GM12878 (cell line): ENCODE measurements around the gene TACR1. TPM values are rescaled to one million over a fixed set of nuclear protein-coding genes. Genes with fewer than 3 reads are reported as not detected.
A peak's percentile ranks its signal among the peaks of the same experiment; 100 is the strongest.

Source experiments
- ATAC-seq: fragments of 200-7000 bp; cut with Tn5 transposase; 3 replicates; pipeline ENCODE4 v1.9.1; 2020; ENCODE audit warnings: mild to moderate bottlenecking, moderate library complexity
- BruUV-seq: library from RNA; stranded (reverse); fragments of 400-500 nt; replicated peaks from 2 replicates; lab custom pipeline; 2021; lab: Mats Ljungman, UMichigan
- CTCF ChIA-PET: fragments of 300-600 bp; sonication (Branson Sonifier 250); formaldehyde crosslinking; extraction: SDS; loops from one replicate; lab custom pipeline; 2021; ENCODE audit warnings: inconsistent platforms; lab: Yijun Ruan, JAX
- POLR2A ChIA-PET: fragments of 350-600 bp; formaldehyde crosslinking; extraction: SDS; loops from one replicate; lab custom pipeline; 2021; ENCODE audit warnings: inconsistent platforms; lab: Charles Lee
- RAD21 ChIA-PET: fragments of 300-600 bp; sonication (Branson Sonifier 250); formaldehyde crosslinking; loops from one replicate; lab custom pipeline; 2023; ENCODE audit warnings: antibody characterized with exemption; ENCODE audit not compliant: unreplicated experiment; lab: Charles Lee
- SMC1A ChIA-PET: fragments of 300-600 bp; sonication (Branson Sonifier 250); formaldehyde crosslinking; loops from one replicate; lab custom pipeline; 2023; ENCODE audit not compliant: unreplicated experiment, uncharacterized antibody; lab: Charles Lee
- DNase-seq: peaks from one replicate; pipeline ENCODE4 v3.0.0-alpha.2; 2011; ENCODE audit warnings: low read depth, low spot score
- FAIRE-seq: peaks from 3 replicates; lab custom pipeline; 2011; peaks lifted over from hg19 to GRCh38; lab: Jason Lieb, UNC
- H2AFZ ChIP-seq: 2 replicates; pipeline ENCODE4 v1.6.0; 2011; ENCODE audit warnings: low read depth, low read length, control low read depth; ENCODE audit not compliant: control insufficient read depth
- H3K27ac ChIP-seq: 2 replicates; pipeline ENCODE4 v1.5.1; 2011; ENCODE audit warnings: control low read depth; ENCODE audit not compliant: control insufficient read depth, insufficient read depth
- H3K27me3 ChIP-seq, 2 experiments: replicated peaks in 1 of 2; 2 replicates each; pipeline versions ENCODE4 v1.6.0 to v1.6.1; 2011; ENCODE audit warnings: low read length in 1 of 2; ENCODE audit not compliant: control insufficient read depth in 2 of 2, insufficient read depth in 2 of 2
- H3K36me3 ChIP-seq, 2 experiments: 2 replicates each; pipeline ENCODE4 v1.5.1; 2011; ENCODE audit warnings: low read length in 1 of 2; ENCODE audit not compliant: control insufficient read depth in 2 of 2, insufficient read depth in 2 of 2
- H3K4me1 ChIP-seq: 2 replicates; pipeline ENCODE4 v1.6.1; 2011; ENCODE audit warnings: mild to moderate bottlenecking, low read length, moderate library complexity, mixed read lengths; ENCODE audit not compliant: control insufficient read depth, insufficient read depth
- H3K4me2 ChIP-seq: 2 replicates; pipeline ENCODE4 v1.6.0; 2011; ENCODE audit warnings: control low read depth; ENCODE audit not compliant: control insufficient read depth, insufficient read depth
- H3K4me3 ChIP-seq: fragments of 200-600 bp; sonication (generic); 2 replicates; pipeline ENCODE4 v1.5.1; 2016
- H3K79me2 ChIP-seq: 2 replicates; pipeline ENCODE4 v1.6.0; 2011; ENCODE audit warnings: low read length; ENCODE audit not compliant: control insufficient read depth, insufficient read depth
- H3K9ac ChIP-seq: 2 replicates; pipeline ENCODE4 v1.8.0; 2011; ENCODE audit warnings: low read length, control low read depth, mixed read lengths; ENCODE audit not compliant: control insufficient read depth, insufficient read depth
- H3K9me3 ChIP-seq: replicated peaks from 3 replicates; pipeline ENCODE4 v1.5.1; 2011; ENCODE audit warnings: mild to moderate bottlenecking, low read length; ENCODE audit not compliant: control insufficient read depth, insufficient read depth
- H4K20me1 ChIP-seq: 2 replicates; pipeline ENCODE4 v1.6.0; 2011; ENCODE audit not compliant: control insufficient read depth, insufficient read depth
- ATF7 ChIP-seq: fragments of 450-650 bp; IDR thresholded peaks from 2 replicates; pipeline ENCODE4 v1.6.1; 2016; ENCODE audit warnings: low read depth, mild to moderate bottlenecking
- BACH1 ChIP-seq: fragments of 450-650 bp; IDR thresholded peaks from 2 replicates; pipeline ENCODE4 v1.6.1; 2017; ENCODE audit warnings: mild to moderate bottlenecking, borderline replicate concordance
- BCL11A ChIP-seq: IDR thresholded peaks from 2 replicates; pipeline ENCODE4 v1.6.1; 2011; ENCODE audit warnings: low read depth, low read length
- CHD1 ChIP-seq: IDR thresholded peaks from 2 replicates; pipeline ENCODE4 v1.6.1; 2012; ENCODE audit warnings: low read depth, low read length, improper control_type of control experiment
- EGR1 ChIP-seq, 2 experiments: IDR thresholded peaks; 1 replicate in 1 of 2; 2 replicates in 1 of 2; pipeline ENCODE4 v1.6.1; 2011 to 2012; ENCODE audit warnings: low read depth in 2 of 2, low read length in 2 of 2, borderline replicate concordance in 1 of 2, mild to moderate bottlenecking in 1 of 2, moderate library complexity in 1 of 2
- GATAD2B ChIP-seq: fragments of 450-650 bp; conservative IDR thresholded peaks from 2 replicates; pipeline ENCODE4 v1.6.1; 2017; ENCODE audit warnings: low read depth, mild to moderate bottlenecking, moderate library complexity
- LARP7 ChIP-seq: fragments of 450-650 bp; IDR thresholded peaks from 2 replicates; pipeline ENCODE4 v1.6.1; 2017; ENCODE audit warnings: mild to moderate bottlenecking
- MTA3 ChIP-seq: IDR thresholded peaks from 2 replicates; pipeline ENCODE4 v1.6.1; 2012; ENCODE audit warnings: low read length, inconsistent platforms, borderline replicate concordance
- NKRF ChIP-seq: fragments of 450-650 bp; conservative IDR thresholded peaks from 2 replicates; pipeline ENCODE4 v1.6.1; 2017; ENCODE audit warnings: mild to moderate bottlenecking, moderate library complexity
- PML ChIP-seq: IDR thresholded peaks from 2 replicates; pipeline ENCODE4 v1.6.1; 2012; ENCODE audit warnings: low read length, inconsistent platforms
- RUNX3 ChIP-seq: IDR thresholded peaks from 2 replicates; pipeline ENCODE4 v1.6.1; 2012; ENCODE audit warnings: low read length, inconsistent platforms
- STAT3 ChIP-seq: IDR thresholded peaks from 2 replicates; pipeline ENCODE4 v1.6.1; 2011; ENCODE audit warnings: low read depth, low read length, improper control_type of control experiment
- USF1 ChIP-seq: IDR thresholded peaks from 2 replicates; pipeline ENCODE4 v1.6.1; 2011; ENCODE audit warnings: borderline replicate concordance, low read depth, mild to moderate bottlenecking, moderate library complexity, mixed read lengths, low read length; ENCODE audit not compliant: insufficient read depth; ENCODE audit errors: extremely low read length
- USF2 ChIP-seq: IDR thresholded peaks from 2 replicates; pipeline ENCODE4 v1.6.1; 2011; ENCODE audit warnings: low read depth, low read length, improper control_type of control experiment, borderline replicate concordance
- ZNF592 ChIP-seq: fragments of 450-650 bp; IDR thresholded peaks from 2 replicates; pipeline ENCODE4 v1.6.1; 2017; ENCODE audit warnings: mild to moderate bottlenecking, moderate library complexity
- WGBS: methylation state at CpG from one replicate; pipeline ENCODE4 v1.1.6; 2016; ENCODE audit warnings: low lambda C conversion rate; ENCODE audit not compliant: insufficient replicate concordance, insufficient coverage; ENCODE audit errors: missing lambda C conversion rate; 5-methylcytosine and 5-hydroxymethylcytosine counted together
- in situ Hi-C: fragments of 300-500 bp; cut with MboI; formaldehyde crosslinking; loops from 9 replicates; pipeline ENCODE4 v1.14.3; 2018; ENCODE audit warnings: mixed read lengths
- intact Hi-C: fragments of 100-400 bp; cut with micrococcal nuclease; formaldehyde crosslinking; loops from one replicate; pipeline ENCODE4 v1.14.2; 2022; ENCODE audit not compliant: unreplicated experiment
- polyA plus RNA-seq, 11 experiments: library from polyadenylated mRNA; depleted of rRNA in 4 of 11; unstranded in 6 of 11; stranded (reverse) in 5 of 11; fragments of >200 nt; fragmentation: Nextera tagmentation in 4 of 11; fragmentation: Illumina TruSeq in 1 of 11; extraction: Ambion mirVana in 4 of 11; extraction: Trizol in 1 of 11; gene quantifications; 1 replicate in 1 of 11; 2 replicates in 10 of 11; pipeline versions ENCODE4 v1.2.1 to v1.2.3, GENCODE V29; 2011 to 2016; ENCODE audit warnings: inconsistent platforms in 2 of 11, missing spikeins in 2 of 11, low read depth in 1 of 11
- total RNA-seq, 4 experiments: library from RNA; depleted of rRNA in 3 of 4; stranded (reverse); fragments of >200 nt in 3 of 4; fragmentation: Illumina TruSeq in 1 of 4; extraction: Trizol in 1 of 4; gene quantifications; 2 replicates each; pipeline versions ENCODE4 v1.2.1 to v1.2.3, GENCODE V29; 2013 to 2021

Gene TACR1
- total and polyA plus RNA-seq, 10 of the 15 experiments (the other 5 are each of a cell fraction or from before 2014, with no cell fraction given), result 0.04 to 1.4 (median 0.15) TPM

GRCh38 chr2:75055142-75055819 is 144.0 kb downstream of the TACR1 start:
- peak overlapping the region; percentile 73 for H3K4me2 ChIP-seq
- no peaks in the 10 kb centered on the region; the same call in 1 of the 3 replicates for H3K9me3 ChIP-seq
- ChIA-PET POLR2A (interaction anchor here (2.2 kb wide), 1 partner anchor 377 kb away, joined by 19 read pairs; no protein-coding TSS in a partner anchor), CTCF (interaction anchor here (0.9 to 7.1 kb wide), 17 partner anchors 11 to 573 kb away, joined by 3 to 114 read pairs (median 8); partner anchors contain the start of gene TACR1), SMC1A (interaction anchor here (0.7 to 9.4 kb wide), 18 partner anchors 11 to 553 kb away, joined by 3 to 117 read pairs (median 4); no protein-coding TSS in a partner anchor), RAD21 (interaction anchor here (0.7 to 8.1 kb wide), 17 partner anchors 9 to 573 kb away, joined by 3 to 56 read pairs (median 5); no protein-coding TSS in a partner anchor)
- FAIRE-seq (no peak), ATAC-seq (peak; percentile 42), DNase-seq (no peak)
- H3K4me1 ChIP-seq, result peaks cover 31% of the 10 kb centered on the region
- H3K79me2 ChIP-seq, result no peaks in the 10 kb centered on the region
- no peak overlapping the region for H3K4me3 ChIP-seq
- peak overlapping the region; percentile 52 for H3K9ac ChIP-seq
- intact Hi-C loops (loop anchor here (2.0 to 5.0 kb wide), 2 partner anchors 97 to 410 kb away; no protein-coding TSS in a partner anchor), in situ Hi-C loops (loop anchor here (25.0 kb wide), 1 partner anchor 357 kb away; no protein-coding TSS in a partner anchor)
- H2AFZ ChIP-seq, result peak overlapping the region; percentile 32; the same call in 1 of the 2 replicates
- no peaks in the 10 kb centered on the region; a peak in 1 of 4 replicates for H3K36me3 ChIP-seq
- 31% methylated on average over 6 of the region's 6 CpGs for WGBS
- H3K27ac ChIP-seq, result peak overlapping the region; percentile 93
- H4K20me1 ChIP-seq, result no peaks in the 10 kb centered on the region
- BruUV-seq, result TSS peak; percentile 62
- H3K27me3 ChIP-seq, result no peaks in the 10 kb centered on the region
- no peak for TF ChIP-seq BCL11A
- TF ChIP-seq USF1, result no peak
- no peak for TF ChIP-seq NKRF
- no peak for TF ChIP-seq ATF7
- TF ChIP-seq MTA3, result no peak
- TF ChIP-seq CHD1, result no peak
- TF ChIP-seq BACH1, result 0 out of 2 replicates have a peak, but pooled peaks have one; percentile 46
- TF ChIP-seq PML, result no peak
- TF ChIP-seq LARP7, result peak; percentile 76
- no peak for TF ChIP-seq RUNX3
- no peak for TF ChIP-seq USF2
- TF ChIP-seq STAT3, result no peak
- 0 out of 2 replicates have a peak, but pooled peaks have one; percentile 61 for TF ChIP-seq ZNF592
- TF ChIP-seq EGR1 (IDR thresholded peaks at IDR 0.05; ENCODE audit: borderline replicate concordance in 1 of 2, low read depth in 2 of 2, low read length in 2 of 2), result no peak
- TF ChIP-seq GATAD2B, result 0 out of 2 replicates have a peak, but pooled peaks have one; percentile 86
